ENCODE data around the gene EIF4G1. TPM values are rescaled to one million over a fixed set of nuclear protein-coding genes. Genes with fewer than 3 reads are reported as not detected.

EIF4G1 gene
- total RNA-seq, 2 donors from 2014 or later, result 146 to 213 TPM

DNA sequence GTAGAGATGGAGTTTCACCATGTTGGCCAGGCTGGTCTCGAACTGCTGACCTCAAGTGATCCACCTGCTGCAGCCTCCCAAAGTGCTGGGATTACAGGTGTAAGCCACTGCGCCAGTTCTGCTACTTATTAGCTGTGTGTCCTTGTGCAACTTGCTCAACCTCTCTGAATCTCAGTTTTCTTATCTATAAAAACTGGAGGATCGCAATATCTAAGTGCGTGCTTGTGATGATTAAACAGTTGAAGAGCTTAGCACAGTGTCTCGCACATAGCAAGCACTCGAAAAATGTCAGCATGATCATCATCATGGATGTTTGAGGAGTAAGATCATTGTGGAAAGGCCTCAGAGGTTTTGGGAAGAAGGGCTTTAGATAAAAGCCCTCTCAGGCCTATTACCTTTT, 36.2 kb downstream of the EIF4G1 start:
- Histone ChIP-seq H3K36me3 (replicated peaks in 1 of 2; ENCODE audit: insufficient read depth in 1 of 2, low read depth in 2 of 2) (no peaks in the 10 kb centered on the region), H3K9me3 (no peaks in the 10 kb centered on the region), H3K4me3 (no peak overlapping the region), H3K4me1 (peaks cover 42% of the 10 kb centered on the region), H3K27me3 (no peaks in the 10 kb centered on the region), H3K27ac (peak overlapping the region in 3 of 4 donors; percentile 45 to 78 (median 60))
- 91 to 93% methylated on average over 6 of the region's 6 CpGs for WGBS, 2 donors
- TF ChIP-seq POLR2A (IDR thresholded peaks at IDR 0.05), result no peak
- TF ChIP-seq, protein P1, sequence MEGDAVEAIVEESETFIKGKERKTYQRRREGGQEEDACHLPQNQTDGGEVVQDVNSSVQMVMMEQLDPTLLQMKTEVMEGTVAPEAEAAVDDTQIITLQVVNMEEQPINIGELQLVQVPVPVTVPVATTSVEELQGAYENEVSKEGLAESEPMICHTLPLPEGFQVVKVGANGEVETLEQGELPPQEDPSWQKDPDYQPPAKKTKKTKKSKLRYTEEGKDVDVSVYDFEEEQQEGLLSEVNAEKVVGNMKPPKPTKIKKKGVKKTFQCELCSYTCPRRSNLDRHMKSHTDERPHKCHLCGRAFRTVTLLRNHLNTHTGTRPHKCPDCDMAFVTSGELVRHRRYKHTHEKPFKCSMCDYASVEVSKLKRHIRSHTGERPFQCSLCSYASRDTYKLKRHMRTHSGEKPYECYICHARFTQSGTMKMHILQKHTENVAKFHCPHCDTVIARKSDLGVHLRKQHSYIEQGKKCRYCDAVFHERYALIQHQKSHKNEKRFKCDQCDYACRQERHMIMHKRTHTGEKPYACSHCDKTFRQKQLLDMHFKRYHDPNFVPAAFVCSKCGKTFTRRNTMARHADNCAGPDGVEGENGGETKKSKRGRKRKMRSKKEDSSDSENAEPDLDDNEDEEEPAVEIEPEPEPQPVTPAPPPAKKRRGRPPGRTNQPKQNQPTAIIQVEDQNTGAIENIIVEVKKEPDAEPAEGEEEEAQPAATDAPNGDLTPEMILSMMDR (IDR thresholded peaks at IDR 0.05), result no peak
- intact Hi-C loops (cut with DNase I), result no loop called here
- ATAC-seq (no peak), DNase-seq (no peak)

DNA sequence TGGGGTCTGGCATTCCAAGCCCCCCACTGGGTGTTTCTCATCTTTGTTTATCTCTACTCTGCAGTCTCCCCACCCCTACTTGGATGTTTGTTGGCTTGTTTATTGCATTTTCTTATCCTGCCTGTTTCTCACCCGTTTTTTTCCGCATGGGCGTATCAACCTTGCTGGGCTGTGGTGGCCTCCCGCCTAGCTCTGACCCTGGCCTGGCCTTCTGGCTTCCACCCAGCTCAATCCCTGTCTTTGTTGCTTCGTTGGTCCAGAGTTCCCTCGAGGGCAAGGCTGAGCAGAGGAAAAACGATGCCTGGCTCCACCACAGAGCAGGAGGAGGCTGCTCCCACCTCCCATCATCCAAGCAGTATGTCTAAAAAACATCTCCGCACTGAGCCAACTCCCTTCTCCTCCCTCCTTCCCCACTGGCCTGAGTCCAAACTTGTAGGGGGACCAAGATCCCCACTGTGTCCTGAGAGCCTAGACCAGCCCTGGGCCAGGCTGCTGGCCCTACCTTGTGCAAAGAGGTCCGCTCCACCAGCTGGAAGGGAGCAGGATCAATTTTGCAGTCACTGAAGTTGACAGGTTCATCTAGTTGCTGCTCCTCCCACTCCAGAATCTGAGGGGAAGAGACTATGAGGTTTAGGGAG, 37.2 kb downstream of the EIF4G1 start:
- Histone ChIP-seq H3K4me1 (peaks cover 39% of the 10 kb centered on the region), H3K4me3 (no peak overlapping the region), H3K27ac (peak overlapping the region in 3 of 4 donors; percentile 57 to 78 (median 78)), H3K27me3 (no peaks in the 10 kb centered on the region), H3K9me3 (no peaks in the 10 kb centered on the region), H3K36me3 (replicated peaks in 1 of 2; ENCODE audit: insufficient read depth in 1 of 2, low read depth in 2 of 2) (no peaks in the 10 kb centered on the region)
- intact Hi-C loops (cut with DNase I), result no loop called here
- DNase-seq (no peak), ATAC-seq (no peak)
- TF ChIP-seq, protein P1 (IDR thresholded peaks at IDR 0.05), result no peak
- no peak for TF ChIP-seq POLR2A (IDR thresholded peaks at IDR 0.05)
- WGBS, 2 donors, result 44% methylated on average over 9 of the region's 9 CpGs

DNA sequence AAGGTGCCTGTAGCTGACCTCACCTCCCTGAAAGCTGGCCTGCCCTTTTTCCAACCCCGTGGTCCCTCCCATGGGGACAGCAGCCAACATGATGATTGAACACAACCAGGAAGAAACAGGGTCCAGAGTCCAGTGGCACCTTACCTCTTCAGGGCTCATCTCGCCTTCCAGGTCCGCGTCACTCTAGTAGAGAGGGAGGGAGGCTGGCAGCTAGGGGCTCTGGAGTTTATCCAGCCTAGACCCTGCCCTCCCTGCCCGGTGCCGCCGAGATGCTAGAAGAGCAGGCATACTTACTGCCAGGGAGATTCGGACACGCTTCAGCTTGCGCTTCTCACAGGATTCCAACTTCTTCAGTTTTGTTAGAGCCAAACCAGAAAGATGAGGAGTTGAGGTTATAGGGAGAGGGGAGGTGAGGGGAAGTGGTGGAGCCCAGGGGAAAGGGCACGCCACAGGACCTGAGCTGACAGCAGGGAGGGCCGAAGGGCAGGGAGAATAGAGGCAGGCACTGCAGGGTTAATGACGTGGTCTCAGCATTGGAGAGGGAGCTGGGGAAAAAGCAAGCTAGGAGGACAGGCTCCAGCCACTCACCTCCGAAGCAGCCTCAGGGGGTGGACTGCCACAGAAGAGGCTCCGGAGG, 37.9 kb downstream of the EIF4G1 start:
- ATAC-seq, result peak; percentile 87
- WGBS, 2 donors, result 48 to 67% methylated on average over 15 of the region's 15 CpGs
- H3K4me3 ChIP-seq, result no peak overlapping the region
- TF ChIP-seq POLR2A (IDR thresholded peaks at IDR 0.05), result no peak
- TF ChIP-seq, protein P1 (IDR thresholded peaks at IDR 0.05), result no peak
- peak; percentile 68 to 90 (median 80) for DNase-seq
- intact Hi-C loops (cut with DNase I), result no loop called here
- H3K36me3 ChIP-seq (replicated peaks in 1 of 2; ENCODE audit: insufficient read depth in 1 of 2, low read depth in 2 of 2), result no peaks in the 10 kb centered on the region
- no peaks in the 10 kb centered on the region for H3K9me3 ChIP-seq
- H3K4me1 ChIP-seq, result peaks cover 39% of the 10 kb centered on the region
- no peaks in the 10 kb centered on the region for H3K27me3 ChIP-seq
- H3K27ac ChIP-seq, result peak overlapping the region; percentile 48 to 78 (median 68)

DNA sequence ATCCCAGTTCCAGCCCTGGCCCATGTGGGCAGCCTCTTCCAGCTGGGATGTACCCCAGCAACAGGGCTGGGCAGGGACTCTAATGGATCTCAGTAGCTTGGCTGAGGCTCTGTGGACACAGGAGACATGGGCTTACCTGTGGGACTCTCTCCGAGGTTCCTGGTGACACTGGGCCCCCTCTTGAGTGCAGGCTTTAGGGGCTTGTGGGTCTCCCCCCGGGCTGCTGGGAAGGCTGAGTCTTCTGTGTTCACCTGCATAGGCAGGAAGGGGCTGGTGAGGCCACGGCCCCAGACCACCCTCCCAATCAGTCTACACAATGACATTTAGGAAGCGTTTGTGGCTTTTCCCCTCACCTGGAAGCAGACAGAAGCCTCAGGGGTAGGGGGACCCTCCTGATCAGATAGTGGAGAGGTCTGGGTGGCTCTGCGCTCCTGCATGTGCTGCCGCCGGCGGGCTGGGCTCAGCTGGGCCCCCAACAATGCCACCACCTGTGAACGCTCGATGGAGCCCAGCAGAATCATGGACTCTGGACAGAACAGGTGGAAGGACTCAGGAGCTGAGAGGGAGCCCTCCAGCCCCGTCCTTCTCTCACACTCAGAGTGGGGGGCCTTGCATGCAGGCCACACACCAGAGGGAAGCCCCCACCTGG, 38.6 kb downstream of the EIF4G1 start:
- ATAC-seq (no peak), DNase-seq (no peak)
- no peaks in the 10 kb centered on the region for H3K27me3 ChIP-seq
- H3K4me3 ChIP-seq, result no peak overlapping the region
- peaks cover 39% of the 10 kb centered on the region for H3K4me1 ChIP-seq
- H3K9me3 ChIP-seq, result no peaks in the 10 kb centered on the region
- no peak for TF ChIP-seq POLR2A (IDR thresholded peaks at IDR 0.05)
- TF ChIP-seq, protein P1 (IDR thresholded peaks at IDR 0.05), result no peak
- intact Hi-C loops (cut with DNase I), result no loop called here
- H3K36me3 ChIP-seq (replicated peaks in 1 of 2; ENCODE audit: insufficient read depth in 1 of 2, low read depth in 2 of 2), result no peaks in the 10 kb centered on the region
- H3K27ac ChIP-seq, result peak overlapping the region; percentile 48 to 78 (median 68)
- 84% methylated on average over 11 of the region's 11 CpGs; no CpG with 5 or more reads in 1 of the 2 donors for WGBS, 2 donors
